NCI-H526 (cell line): ENCODE measurements around the gene UBE3C.
"Not testable (repeated sequence)": the region's sequence is repeated elsewhere in the genome, so short reads cannot be mapped to it uniquely, and the experiment has no call there.

Experiments used
- DNase-seq, 2 experiments: peaks; one replicate each; lab custom pipeline; 2025; lab: John Stamatoyannopoulos, UW

Gene UBE3C

DNA sequence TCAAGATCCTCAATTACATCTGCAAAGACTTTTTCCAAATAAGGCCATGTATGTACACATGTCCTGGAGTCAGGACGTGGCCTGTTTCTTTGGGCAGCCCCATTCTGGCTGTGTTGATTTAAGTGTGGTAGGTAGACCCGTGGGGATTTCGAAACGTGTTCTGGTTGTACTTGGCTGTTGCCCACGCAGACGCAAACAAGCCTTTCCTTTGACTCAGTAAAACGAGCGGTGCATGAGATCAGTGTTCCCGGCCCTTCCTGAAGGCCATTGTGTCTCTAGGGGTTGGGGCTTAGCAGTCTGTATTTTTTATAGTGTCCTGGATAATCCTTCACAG, 133.2 kb downstream of the UBE3C start:
- DNase-seq, result peak in 1 of 2 experiments; percentile 55

DNA sequence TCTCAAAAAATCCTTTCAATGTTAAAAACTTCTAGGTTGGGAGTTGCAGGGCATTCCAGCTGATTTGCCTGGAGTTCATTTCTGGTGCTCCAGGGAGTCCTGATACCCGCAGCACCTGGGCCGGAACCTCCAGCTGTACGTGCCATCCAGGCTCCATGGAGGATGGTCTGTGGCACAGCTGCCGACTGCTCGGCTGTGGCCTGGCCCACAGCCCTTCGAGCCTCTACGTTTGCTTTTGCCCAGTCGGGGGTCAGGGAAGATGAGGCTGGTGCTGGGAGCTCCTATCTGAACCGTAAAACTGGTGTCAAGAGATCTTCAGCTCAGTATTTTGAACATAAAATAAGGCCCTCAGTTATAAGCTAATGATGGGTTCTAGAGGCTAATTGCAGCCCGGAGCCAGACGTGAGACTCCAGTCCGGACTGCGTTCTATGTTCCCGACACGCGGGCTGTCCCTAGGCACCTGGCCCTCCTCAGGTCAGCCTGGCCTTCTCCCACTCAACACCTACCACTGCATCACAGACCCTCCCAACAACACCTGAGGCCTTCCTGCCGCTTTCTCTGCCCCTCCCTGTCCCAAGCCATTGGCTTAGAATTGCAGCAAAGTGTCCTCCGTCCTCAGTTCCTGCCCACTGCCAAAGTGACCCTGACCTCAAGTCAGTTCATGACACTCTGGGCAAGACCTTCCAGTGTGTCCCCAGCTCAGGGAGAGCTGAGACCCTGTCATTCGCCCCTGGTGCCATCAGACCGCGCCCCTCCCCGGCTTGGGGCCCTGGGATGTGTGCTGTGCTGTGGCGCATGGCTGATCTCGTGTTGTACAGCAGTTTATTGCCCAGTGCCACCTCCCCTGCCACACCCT, 133.9 kb downstream of the UBE3C start:
- DNase-seq, result peak in 1 of 2 experiments; percentile 55

DNA sequence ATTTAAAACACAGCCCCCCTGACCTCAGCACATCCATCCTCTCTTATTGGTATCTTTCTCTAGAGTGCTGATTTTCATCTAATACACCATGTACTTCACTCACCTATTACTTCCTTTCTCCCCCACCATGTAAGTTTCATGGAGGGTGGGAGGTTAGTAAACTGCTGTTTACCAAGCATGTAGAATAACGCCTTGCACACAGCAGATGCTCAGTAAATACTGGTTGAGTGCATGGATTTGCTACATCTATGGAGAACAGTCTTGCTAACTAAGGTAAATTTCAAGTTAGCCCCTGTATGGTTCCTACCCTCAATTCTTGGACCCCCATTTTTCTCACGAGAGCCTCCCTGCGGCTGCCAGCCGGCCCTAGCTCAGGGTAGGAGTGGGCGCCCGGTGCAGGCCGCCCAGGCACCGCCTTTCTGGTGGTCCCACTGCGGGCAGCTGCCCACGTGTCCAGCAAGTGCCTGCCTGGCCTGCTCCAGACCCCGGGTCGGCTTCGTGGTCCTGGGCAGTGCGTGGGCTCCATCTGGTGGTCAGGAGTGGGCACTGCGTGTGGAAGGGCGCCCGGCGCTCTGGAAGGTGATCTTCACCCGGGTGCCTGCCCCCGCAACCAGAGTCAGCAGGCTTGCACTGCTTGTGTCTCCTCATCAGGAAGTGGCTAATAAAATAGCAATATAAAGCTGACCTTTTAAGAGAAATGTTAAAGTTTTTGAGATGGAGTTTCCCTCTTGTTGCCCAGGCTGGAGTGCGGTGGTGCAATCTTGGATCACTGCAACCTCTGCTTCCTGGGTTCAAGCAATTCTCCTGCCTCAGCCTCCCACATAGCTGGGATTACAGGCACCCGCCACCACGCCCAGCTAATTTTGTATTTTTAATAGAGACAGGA, 134.7 kb downstream of the UBE3C start:
- peak in 1 of 2 experiments; percentile 86 for DNase-seq

DNA sequence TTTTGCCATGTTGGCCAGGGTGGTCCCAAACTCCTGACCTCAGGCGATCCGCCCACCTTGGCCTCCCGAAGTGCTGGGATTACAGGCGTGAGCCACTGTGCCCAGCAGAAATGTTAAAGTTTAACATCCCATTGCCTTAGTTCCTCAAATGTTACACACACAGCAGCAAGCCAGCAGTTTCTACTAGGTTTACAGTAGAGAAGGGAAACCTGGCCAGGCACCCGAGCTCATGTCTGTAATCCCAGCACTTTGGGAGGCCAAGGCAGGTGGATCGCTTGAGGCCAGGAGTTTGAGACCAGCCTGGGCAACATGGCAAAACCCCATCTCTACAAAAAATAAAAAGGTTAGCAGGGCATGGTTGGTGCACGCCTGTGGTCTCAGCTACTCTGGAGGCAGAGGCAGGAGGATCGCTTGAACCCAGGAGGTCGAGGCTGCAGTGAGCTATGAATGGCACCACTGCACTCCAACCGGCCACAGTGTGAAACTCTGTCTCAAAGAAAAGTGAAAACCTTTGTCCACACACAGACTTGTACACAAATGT, 135.4 kb downstream of the UBE3C start:
- DNase-seq, result not testable (repeated sequence)

DNA sequence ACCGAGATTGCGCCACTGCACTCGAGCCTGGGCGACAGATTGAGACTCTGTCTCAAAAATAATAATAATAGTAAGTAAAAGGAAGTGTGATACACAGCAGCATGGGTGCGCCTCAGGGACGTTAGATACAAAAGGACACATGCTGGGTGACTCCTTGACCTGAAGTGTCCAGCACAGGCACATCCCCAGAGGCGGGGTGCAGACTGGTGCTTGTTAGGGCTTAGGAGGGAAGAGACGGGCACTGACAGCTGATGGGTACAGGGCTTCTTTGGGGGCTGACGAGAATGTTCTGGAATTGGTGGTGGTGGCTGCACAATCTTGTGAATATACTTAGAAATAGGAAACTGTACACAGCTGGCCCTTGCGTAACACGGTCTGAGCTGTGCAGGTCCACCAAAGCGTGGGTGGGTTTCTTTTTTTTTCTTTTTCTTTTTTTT, 136.3 kb downstream of the UBE3C start:
- DNase-seq, result no peak

DNA sequence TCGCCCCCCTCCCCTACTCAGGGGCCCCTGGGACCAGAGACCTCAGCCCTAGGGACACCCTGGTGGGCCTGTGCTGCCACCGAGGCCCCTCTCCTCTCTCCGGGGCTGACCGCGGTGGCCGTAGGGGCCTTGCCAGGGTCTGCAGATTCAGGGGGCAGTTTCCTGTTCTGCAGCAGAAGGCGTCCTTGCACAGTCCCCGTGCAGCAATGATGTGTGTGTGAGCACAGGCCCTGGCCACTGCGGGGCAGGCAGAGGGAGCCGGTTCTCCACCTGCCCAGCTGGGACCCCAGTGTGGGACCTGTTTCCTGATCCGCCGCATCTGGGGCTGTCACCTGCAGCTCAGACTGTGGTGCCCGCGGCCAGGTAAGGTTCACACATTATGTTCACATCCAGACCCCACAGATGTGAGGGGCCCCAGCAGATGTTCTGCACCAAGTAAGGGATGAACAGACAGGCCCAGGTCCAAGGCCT, 137.4 kb downstream of the UBE3C start:
- DNase-seq, result no peak

DNA sequence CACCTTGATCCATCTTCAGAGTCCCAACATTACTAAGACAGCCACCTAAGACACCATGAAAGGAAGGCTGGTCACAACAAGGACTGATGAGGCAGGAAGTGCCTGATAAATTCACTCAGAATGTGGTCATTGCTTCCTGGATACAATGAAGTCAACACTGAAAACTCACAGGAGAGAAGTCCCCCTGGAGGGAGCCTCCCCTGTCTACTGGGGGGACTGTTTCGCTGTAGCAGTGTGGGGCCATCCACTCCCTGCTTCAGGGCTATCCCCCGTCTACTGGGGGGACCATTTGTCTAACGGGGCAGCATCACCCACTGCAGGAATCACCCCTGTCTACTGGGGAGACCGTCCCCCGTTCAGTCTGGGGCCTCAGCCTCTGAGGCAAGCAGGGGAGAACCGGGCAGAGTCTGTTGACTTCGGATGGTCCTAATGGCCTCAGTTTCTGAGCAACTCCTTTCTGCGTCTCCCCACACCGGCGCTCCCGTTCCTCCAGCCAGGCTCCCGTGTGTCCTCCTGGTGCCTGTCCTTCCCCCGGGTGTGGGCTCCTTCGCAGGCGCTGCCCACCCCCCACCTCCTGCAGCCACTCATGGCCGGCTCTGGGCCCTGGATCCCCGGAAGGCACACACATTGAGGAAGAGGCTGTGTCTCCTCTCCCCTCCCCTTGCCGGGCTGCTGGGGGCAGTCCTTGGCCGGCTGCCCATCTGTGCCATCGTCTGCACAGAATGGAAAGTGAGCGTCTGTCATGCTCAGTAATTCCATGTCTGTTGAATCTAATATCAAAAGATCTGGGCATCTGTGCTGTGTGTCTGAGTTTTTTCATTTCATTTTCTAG, 138.2 kb downstream of the UBE3C start:
- DNase-seq, result peak in 1 of 2 experiments; percentile 57

DNA sequence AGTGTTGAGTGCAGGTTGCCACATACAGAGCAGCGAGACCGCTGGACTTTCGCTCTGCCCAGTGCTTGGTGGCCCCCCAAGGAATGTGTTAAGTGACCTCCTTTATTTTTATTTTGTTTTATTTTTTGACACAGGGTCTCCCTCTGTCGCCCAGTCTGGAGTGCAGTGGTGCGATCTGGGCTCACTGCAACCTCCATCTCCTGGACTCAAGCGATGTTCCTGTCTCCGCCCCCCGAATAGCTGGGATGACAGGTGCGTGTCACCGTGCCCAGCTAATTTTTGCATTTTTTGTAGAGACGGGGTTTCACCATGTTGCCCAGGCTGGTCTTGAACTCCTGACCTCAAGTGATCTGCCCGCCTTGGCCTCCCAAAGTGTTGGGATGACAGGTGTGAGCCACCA, 138.8 kb downstream of the UBE3C start:
- not testable (repeated sequence) for DNase-seq

DNA sequence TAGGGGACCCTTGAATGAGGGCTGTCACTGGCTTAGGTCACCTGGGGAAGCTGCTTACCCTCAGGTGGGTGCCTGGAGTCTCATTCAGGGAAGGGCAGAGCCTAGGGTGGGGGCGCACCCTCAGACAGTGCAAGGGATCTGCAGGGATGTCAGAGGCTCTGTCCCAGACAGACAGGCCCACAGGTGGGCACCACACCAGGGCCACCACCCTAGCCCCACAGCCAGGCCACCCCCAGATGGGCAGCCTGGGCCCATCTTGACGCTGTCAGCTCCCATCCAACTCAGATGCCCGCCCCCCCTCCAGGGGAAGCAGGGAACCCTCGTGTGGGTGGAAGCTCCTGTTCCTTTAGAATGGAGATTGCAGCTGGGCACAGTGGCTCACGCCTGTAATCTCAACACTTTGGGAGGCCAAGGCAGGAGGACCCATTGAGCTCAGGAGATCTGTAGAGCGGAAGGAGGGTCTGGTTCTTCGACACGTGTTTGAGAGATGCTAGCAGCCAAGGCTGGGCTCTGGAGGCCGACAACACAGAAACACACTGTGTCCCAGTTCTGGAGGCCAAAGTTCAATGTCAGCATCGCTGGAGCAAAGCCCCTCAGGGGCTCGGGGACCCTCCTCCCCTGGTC, 139.6 kb downstream of the UBE3C start:
- DNase-seq, result no peak

DNA sequence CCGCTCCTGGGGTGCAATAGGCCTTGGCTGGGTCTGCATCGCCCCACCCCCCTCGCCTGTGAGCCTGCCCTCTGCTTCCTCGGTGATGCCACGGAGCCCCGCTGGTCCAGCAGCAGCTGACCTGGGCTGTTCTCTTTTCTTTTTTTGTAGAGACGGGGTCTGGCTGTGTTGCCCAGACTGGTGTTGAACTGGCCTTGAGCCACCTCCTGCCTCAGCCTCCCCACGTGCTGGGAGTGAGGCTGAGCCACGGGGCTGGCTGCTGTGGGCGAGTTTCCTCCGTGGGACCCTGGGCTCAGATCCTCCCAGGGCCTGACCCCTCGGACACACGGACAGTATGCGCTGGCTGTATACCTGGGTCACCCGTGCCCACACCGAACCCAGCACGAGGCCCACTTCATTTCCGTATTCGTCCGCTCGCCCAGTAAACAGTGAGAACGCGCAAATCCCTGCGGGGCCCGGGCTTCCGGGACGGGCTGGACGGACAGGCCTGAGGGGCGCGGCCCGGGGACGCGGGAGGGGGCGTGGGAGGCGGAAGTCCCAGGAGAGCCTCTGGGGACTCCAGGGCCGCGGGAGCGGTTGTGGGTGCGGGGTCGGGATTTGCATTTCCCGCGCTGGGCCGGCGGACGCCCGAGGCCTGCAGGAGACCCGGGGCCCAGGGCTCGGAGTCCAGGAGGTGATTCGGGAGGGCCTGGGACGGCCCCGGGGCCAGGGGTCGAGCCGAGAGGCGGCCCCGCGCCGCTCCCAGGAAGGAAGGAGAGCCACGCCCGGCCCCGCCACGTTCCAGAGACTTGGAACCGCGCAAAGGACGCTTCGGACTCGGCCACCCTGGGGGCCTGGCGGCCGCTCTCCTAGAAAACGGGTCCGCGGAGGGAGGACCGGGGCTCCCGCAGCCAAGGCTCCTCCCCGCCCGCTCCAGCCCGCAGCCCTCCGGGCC, 140.3 kb downstream of the UBE3C start:
- peak in 1 of 2 experiments; percentile 64 for DNase-seq

DNA sequence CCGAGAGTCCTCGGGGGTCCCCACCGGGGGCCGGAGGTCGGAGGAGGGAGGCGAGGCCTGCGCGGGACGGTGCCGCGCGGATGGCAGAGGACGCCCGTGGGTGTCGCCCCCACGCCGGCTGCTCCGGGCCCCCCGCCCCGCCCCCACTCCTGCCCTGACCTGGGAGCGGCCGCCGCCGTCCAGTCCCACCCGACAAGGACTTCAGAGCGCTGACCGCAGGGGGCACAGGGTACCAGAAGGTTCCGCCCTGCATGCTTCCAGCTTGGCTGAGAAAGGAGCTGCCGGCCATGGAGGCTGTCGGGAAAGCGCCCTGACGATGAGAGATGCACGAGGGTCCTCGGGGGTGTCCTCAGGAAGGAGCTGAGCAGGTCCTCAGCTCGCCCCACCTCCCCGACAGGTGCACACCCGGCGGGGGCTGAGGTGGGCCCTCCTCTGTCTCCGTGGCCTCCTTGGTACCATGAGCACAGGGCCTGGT, 141.1 kb downstream of the UBE3C start:
- DNase-seq, result no peak

DNA sequence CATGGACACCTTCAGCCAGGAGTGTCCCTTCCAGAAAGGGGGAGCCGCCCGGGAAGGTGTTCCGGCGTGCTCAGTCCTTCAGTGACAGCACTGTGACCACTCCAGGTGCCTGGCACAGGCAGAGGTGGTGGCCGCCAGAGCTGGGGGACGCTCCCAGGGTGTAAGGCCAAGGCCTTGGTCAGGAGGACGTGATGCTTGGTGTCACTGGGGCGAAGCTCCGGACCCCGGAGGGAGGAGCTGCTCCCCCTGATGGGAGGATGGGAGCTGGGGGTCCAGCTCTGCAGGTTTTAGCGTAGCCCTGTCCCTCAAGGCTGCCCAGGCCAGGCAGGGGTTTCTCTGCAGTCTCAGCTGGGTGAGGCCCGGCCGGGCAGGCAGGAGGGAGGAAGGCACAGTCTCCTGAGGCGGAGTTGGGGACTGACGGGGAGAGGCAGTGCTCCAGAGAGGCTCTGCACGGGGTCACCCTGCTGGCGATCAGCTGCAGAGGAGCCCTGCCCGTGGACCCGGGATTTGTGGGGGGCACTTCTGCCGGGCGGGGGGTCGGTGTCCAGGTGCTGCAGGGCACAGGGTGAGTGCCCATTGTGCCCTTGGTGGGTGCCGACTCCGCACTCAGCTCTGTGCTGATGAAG, 141.6 kb downstream of the UBE3C start:
- DNase-seq, result no peak

DNA sequence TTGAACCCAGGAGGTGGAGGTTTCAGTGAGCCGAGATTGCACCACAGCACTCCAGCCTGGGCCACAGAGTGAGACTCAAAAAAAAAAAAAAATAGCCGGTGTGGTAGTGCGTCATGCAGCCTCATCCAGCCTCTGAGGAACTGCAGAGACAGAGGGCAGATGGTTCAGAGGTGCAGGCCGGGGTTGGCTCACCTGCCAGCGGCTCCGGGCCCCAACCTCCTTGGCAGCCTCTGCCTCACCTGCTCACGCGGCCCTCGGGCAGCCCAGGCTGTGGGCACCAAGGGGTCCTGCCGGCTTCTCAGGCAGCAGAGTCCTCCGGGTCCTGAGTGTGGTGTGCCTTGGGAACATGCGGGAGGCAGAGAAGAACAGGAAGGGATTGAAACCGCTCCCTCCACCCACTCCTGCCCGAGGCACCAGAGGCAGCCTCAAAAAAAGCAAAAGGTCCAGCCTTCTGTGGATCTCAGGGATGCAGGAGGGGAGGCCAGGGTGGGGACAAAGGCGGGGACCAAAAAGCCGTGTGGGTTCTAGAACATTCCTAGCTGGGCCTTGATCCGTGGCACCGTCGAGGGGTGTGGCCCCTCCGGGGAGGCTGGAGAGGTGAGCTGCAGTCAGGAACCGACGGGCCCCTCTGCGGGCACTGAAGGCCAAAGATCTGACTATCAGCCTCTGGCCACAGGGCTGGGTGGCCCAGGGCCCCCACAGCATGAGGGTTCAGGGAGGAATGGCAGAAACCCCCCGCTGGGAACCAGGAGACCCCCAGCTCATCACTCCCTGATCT, 142.7 kb downstream of the UBE3C start:
- DNase-seq, result no peak

DNA sequence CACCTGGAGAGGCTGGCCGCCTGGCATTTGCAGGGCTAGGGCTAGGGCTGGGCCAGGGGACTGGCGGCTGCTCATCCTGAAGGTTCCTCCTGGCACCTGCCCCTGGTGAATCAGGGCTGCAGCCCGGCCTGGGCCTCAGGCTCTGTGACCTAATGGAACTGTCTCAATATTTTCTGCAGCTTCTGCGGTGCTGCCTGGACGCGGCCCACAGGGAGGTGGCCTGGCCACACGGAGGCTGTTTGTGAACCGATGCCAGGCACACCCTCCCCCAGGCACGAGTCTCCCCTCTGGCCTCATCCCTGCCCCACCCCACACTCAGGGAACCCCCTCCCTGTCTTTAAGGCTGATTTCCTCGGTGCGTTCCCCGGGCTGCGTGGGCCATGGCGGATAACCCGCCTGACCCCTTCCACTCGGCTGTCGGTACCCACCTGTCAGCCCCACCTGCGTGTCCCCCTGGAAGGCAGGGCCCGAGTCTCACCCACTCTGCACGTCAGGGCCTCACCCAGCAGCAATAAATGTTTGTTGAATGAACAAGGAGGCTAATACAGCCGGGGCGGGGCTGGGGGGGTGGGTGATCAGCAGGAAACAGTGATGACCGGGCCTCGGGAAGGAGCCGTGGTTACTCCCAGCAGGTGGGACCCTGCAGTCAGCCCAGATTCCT, 143.5 kb downstream of the UBE3C start:
- DNase-seq, result no peak

DNA sequence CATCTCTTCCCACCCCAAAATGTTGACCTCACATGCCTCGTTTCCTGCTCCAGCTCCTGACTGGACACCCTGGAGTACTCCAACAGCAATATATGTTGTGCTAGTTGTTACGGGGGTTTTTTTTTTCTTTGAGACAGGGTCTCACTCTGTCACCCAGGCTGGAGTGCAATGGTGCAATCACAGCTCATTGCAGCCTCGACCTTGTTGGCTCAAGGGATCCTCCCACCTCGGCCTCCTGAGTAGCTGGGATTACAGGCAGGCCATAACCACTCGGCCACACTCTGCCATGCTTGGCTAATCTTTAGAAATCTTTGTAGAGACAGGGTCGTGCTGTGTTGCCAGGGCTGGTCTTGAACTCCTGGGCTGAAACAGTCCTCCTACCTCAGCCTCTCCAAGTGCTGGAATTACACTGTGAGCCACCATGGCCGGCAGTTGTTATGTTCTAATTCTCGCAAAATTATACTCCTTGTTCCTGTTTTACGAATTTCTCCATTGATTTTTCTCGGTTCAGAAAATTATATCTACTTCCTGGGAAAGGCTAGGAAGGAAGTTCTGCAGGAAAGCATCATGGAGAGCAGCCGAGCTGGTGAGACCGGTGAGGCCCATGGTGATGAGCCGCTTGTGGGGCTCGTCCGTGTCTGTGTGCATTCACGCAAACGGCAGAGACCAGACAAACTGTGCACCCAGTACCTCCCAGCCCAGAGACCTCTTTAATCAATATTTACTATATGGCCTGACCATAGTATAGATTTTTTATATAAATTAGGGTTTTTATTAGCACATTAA, 145.7 kb downstream of the UBE3C start:
- no peak for DNase-seq

DNA sequence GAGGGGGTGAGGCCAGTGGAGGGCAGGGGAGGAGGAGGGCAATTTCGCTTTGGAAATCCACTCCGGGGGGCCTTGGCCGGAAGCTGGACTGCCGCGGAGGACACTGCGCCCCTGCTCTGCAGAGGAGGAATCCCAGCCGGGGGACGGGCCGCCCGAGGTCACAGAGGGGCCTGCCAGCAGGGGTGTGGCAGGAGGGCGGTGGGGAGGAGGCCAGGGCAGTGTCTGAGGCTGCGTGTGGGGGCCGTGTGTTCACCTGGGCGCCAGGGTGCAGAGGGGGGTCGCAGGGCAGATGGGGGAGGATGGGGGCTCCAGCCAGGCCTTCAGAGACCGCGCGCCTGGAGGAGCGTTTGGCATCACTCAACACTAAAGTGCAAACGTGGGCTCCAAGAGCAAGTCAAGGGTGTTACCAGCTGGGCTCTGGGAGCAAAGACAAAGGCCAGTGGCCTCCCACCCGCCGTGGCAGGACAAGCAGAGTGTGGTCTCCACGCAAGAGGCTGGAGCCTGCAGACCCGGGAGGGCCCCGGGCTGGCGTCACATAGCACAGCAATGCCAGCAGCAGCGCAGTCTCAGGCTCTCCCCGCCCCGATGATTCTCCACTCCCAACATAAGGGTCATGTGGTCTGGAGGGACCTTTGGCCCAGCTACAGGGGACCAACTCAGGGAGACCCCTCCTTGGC, 152.8 kb downstream of the UBE3C start:
- no peak for DNase-seq

DNA sequence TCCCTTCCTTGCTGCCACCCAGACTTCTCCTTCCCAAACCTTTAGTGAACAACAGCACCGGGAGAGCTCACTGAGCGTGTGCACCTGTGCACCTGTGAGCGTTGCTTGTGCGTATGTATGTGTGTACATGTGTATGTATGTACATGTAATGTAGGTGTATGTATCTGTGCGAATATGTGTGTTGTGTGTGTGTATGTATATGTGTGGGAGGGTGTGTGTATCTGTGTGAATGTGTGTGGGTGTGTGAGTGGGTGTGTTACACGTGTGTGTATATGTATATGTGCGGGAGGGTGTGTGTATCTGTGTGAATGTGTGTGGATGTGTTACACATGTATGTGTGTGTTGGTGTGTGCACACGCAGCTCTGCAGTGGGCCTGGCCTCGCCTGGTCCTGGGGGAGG, 153.5 kb downstream of the UBE3C start:
- no peak for DNase-seq
